BE2C (cell line): ENCODE results near the gene C21orf58.

Source experiments
- DNase-seq: peaks from one replicate; pipeline ENCODE4 v3.0.0-alpha.2; 2020
- H3K27me3 ChIP-seq: fragments of 250-450 bp; sonication (Bioruptor Pico); 2 replicates; pipeline ENCODE4 v1.5.1; 2020; ENCODE audit warnings: mild to moderate bottlenecking
- H3K36me3 ChIP-seq: fragments of 250-450 bp; sonication (Bioruptor Pico); 2 replicates; pipeline ENCODE4 v1.5.1; 2020; ENCODE audit warnings: mild to moderate bottlenecking
- H3K4me1 ChIP-seq: fragments of 250-450 bp; sonication (Bioruptor Pico); 2 replicates; pipeline ENCODE4 v1.5.1; 2020
- H3K4me3 ChIP-seq: 2 replicates; pipeline ENCODE4 v1.5.1; 2011; ENCODE audit warnings: low read depth, low read length
- H3K9me3 ChIP-seq: fragments of 250-450 bp; sonication (Bioruptor Pico); 2 replicates; pipeline ENCODE4 v1.5.1; 2020
- TF ChIP-seq, protein P1 (sequence below): IDR thresholded peaks from 2 replicates; pipeline ENCODE4 v1.5.1; 2012; ENCODE audit warnings: mild to moderate bottlenecking, low read depth, low read length

C21orf58 gene

GRCh38 chr21:46294647-46295176 lies 29.0 kb downstream of the C21orf58 start:
- Histone ChIP-seq H3K4me1 (peaks cover 4% of the 10 kb centered on the region; the same call in 1 of the 2 replicates), H3K36me3 (peaks cover 16% of the 10 kb centered on the region; the same call in 1 of the 2 replicates), H3K4me3 (no peak overlapping the region), H3K27me3 (no peaks in the 10 kb centered on the region), H3K9me3 (no peaks in the 10 kb centered on the region)
- DNase-seq: no peak
- TF ChIP-seq, protein P1, sequence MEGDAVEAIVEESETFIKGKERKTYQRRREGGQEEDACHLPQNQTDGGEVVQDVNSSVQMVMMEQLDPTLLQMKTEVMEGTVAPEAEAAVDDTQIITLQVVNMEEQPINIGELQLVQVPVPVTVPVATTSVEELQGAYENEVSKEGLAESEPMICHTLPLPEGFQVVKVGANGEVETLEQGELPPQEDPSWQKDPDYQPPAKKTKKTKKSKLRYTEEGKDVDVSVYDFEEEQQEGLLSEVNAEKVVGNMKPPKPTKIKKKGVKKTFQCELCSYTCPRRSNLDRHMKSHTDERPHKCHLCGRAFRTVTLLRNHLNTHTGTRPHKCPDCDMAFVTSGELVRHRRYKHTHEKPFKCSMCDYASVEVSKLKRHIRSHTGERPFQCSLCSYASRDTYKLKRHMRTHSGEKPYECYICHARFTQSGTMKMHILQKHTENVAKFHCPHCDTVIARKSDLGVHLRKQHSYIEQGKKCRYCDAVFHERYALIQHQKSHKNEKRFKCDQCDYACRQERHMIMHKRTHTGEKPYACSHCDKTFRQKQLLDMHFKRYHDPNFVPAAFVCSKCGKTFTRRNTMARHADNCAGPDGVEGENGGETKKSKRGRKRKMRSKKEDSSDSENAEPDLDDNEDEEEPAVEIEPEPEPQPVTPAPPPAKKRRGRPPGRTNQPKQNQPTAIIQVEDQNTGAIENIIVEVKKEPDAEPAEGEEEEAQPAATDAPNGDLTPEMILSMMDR: no peak

DNA sequence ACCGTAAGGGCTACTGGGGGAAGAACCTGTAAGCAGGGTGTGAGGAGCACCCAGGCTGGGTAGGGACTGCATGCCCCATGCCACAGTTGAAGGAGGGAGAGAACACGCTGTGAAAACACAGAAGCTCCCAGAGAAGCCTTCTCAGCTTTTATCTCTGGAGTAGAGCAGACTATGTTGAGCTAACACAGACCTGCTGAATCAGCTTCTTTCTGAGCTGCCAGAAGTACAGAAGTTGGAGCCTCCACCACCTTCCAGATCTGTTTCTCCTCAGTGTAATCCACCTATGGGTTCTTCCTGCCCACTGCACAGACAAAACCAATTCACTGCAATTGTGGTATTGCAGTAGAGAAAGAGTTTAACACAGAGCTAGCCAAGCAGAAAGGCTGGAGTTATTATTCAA lies 32.1 kb downstream of the C21orf58 start:
- peaks cover 11% of the 10 kb centered on the region; the same call in 1 of the 2 replicates for H3K36me3 ChIP-seq
- TF ChIP-seq, protein P1: no peak
- no peak overlapping the region for H3K4me3 ChIP-seq
- DNase-seq: no peak
- H3K9me3 ChIP-seq: no peaks in the 10 kb centered on the region
- H3K4me1 ChIP-seq: no peaks in the 10 kb centered on the region
- no peaks in the 10 kb centered on the region for H3K27me3 ChIP-seq

DNA sequence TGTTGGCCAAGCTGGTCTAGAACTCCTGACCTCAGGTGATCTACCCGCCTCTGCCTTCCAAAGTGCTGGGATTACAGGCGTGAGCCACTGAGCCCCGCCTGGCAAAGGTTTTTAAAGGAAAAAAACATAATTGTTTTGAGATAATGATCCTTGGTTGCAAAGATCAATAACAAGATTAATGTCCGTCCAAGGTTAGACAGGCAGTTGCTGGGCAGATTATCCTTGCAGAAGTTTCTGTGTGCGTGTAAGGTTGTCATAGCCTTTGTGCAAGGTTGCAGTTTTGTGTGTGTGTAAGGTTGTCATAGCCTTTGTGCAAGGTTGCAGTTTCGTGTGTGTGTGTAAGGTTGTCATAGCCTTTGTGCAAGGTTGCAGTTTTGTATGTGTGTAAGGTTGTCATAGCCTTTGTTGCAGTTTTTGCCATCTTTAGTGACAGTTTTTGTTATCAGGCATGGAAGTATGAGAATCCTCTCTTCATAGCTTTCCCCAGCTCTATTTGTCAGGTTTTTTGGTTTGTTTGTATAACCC lies 34.0 kb downstream of the C21orf58 start:
- Histone ChIP-seq H3K4me3 (no peak overlapping the region), H3K4me1 (peaks cover 4% of the 10 kb centered on the region; the same call in 1 of the 2 replicates), H3K9me3 (no peaks in the 10 kb centered on the region), H3K36me3 (peaks cover 11% of the 10 kb centered on the region; the same call in 1 of the 2 replicates), H3K27me3 (no peaks in the 10 kb centered on the region)
- TF ChIP-seq, protein P1: no peak
- no peak for DNase-seq

DNA sequence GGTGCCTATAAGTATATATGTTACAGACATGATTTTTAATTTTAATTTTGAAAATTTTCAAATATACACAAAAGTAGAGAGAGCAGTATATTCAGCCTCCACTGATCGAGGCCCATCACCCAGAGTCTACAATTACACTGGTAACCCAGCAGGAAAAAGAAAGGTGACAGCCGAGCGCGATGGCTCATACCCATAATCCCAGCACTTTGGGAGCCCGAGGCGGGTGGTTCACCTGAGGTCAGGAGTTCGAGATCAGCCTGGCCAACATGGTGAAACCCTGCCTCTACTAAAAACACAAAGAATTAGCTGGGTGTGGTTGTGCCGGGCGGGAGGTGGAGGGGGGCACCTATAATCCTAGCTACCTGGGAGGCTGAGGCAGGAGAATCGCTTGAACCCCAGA lies 36.1 kb downstream of the C21orf58 start:
- peaks cover 8% of the 10 kb centered on the region for H3K4me1 ChIP-seq
- peaks cover 27% of the 10 kb centered on the region for H3K36me3 ChIP-seq
- TF ChIP-seq, protein P1: no peak
- H3K9me3 ChIP-seq: no peaks in the 10 kb centered on the region
- DNase-seq: no peak
- no peaks in the 10 kb centered on the region for H3K27me3 ChIP-seq
- H3K4me3 ChIP-seq: peak overlapping the region; percentile 83; the same call in 1 of the 2 replicates

- H3K4me1 ChIP-seq: peaks cover 8% of the 10 kb centered on the region
- H3K36me3 ChIP-seq: peaks cover 30% of the 10 kb centered on the region
Observed at GRCh38 chr21:46286648-46287002, 37.0 kb downstream of the C21orf58 start.

More at GRCh38 chr21:46286648-46287002, 37.0 kb downstream of the C21orf58 start:
- TF ChIP-seq, protein P1: no peak
- Histone ChIP-seq H3K27me3 (no peaks in the 10 kb centered on the region), H3K4me3 (peak overlapping the region; percentile 83), H3K9me3 (no peaks in the 10 kb centered on the region)
- DNase-seq: no peak
